Endothelial cell of umbilical vein (primary cell): ENCODE data around the gene WDR55. TPM values are rescaled to one million over a fixed set of nuclear protein-coding genes. Genes with fewer than 3 reads are reported as not detected.

ENCODE experiments used
- BruUV-seq: library from RNA; stranded (reverse); fragments of 400-500 nt; replicated peaks from 2 replicates; lab custom pipeline; 2021; lab: Mats Ljungman, UMichigan
- CTCF ChIA-PET: fragments of 300-600, 350-600 bp; sonication (Branson Sonifier 250); formaldehyde crosslinking; loops from one replicate; lab custom pipeline; 2021; ENCODE audit warnings: antibody characterized with exemption, inconsistent platforms; lab: Charles Lee
- POLR2A ChIA-PET: fragments of 300-600, 350-600 bp; sonication (Branson Sonifier 250); formaldehyde crosslinking; loops from one replicate; lab custom pipeline; 2021; ENCODE audit warnings: antibody characterized with exemption, inconsistent platforms; lab: Charles Lee
- DNase-seq: peaks from one replicate; pipeline ENCODE4 v3.0.0-alpha.2; 2011; ENCODE audit warnings: low read depth, low spot score
- FAIRE-seq: peaks from 2 replicates; lab custom pipeline; 2011; peaks lifted over from hg19 to GRCh38; lab: Jason Lieb, UNC
- H2AFZ ChIP-seq: 2 replicates; pipeline ENCODE4 v1.6.0; 2012; ENCODE audit warnings: low read depth, low read length, control low read depth, inconsistent platforms
- H3K27ac ChIP-seq: 2 replicates; pipeline ENCODE4 v1.5.1; 2011; ENCODE audit warnings: low read depth, mild to moderate bottlenecking, control low read depth, low read length, moderate library complexity; ENCODE audit not compliant: insufficient read depth
- H3K27me3 ChIP-seq, 2 experiments: 2 replicates each; pipeline versions ENCODE4 v1.6.0 to v1.6.1; 2011; ENCODE audit warnings: low read length in 2 of 2, mixed read lengths in 1 of 2; ENCODE audit not compliant: control insufficient read depth in 2 of 2, insufficient read depth in 2 of 2
- H3K36me3 ChIP-seq, 2 experiments: 2 replicates in 1 of 2; 3 replicates in 1 of 2; pipeline ENCODE4 v1.5.1; 2011; ENCODE audit warnings: low read length in 2 of 2, mild to moderate bottlenecking in 1 of 2, moderate library complexity in 1 of 2; ENCODE audit not compliant: control insufficient read depth in 2 of 2, insufficient read depth in 2 of 2; ENCODE audit errors: extremely low read depth in 1 of 2
- H3K4me1 ChIP-seq: 3 replicates; pipeline ENCODE4 v1.5.1; 2011; ENCODE audit warnings: mild to moderate bottlenecking, low read length; ENCODE audit not compliant: control insufficient read depth, insufficient read depth; ENCODE audit errors: extremely low read depth
- H3K4me2 ChIP-seq: 2 replicates; pipeline ENCODE4 v1.6.1; 2011; ENCODE audit warnings: low read length, control low read depth, mixed read lengths; ENCODE audit not compliant: insufficient read depth
- H3K4me3 ChIP-seq, 3 experiments: fragments of 200-600 bp in 1 of 3; sonication (generic), shearing (Covaris generic) in 1 of 3; replicated peaks in 1 of 3; 2 replicates each; pipeline ENCODE4 v1.5.1; 2011 to 2016; ENCODE audit warnings: control low read depth in 3 of 3, low read length in 3 of 3, mild to moderate bottlenecking in 2 of 3, inconsistent platforms in 1 of 3, low read depth in 1 of 3, moderate library complexity in 1 of 3; ENCODE audit not compliant: insufficient read depth in 1 of 3
- H3K79me2 ChIP-seq: 2 replicates; pipeline ENCODE4 v1.6.0; 2012; ENCODE audit warnings: low read length, inconsistent platforms; ENCODE audit not compliant: control insufficient read depth, insufficient read depth
- H3K9ac ChIP-seq: replicated peaks from 2 replicates; pipeline ENCODE3; 2011; ENCODE audit warnings: low read length, control low read depth; ENCODE audit not compliant: insufficient read depth; ENCODE audit errors: extremely low read depth
- H3K9me1 ChIP-seq: replicated peaks from 3 replicates; pipeline ENCODE4 v1.6.0; 2011; ENCODE audit warnings: mild to moderate bottlenecking, low read length; ENCODE audit not compliant: control insufficient read depth, insufficient read depth; ENCODE audit errors: extremely low read depth
- H3K9me3 ChIP-seq: replicated peaks from 2 replicates; pipeline ENCODE4 v1.5.1; 2012; ENCODE audit warnings: low read length, inconsistent platforms; ENCODE audit not compliant: control insufficient read depth, insufficient read depth
- H4K20me1 ChIP-seq: replicated peaks from 2 replicates; pipeline ENCODE3; 2011; ENCODE audit warnings: mild to moderate bottlenecking, low read length; ENCODE audit not compliant: control insufficient read depth, insufficient read depth; ENCODE audit errors: extremely low read depth
- EZH2 ChIP-seq: IDR thresholded peaks from 2 replicates; pipeline ENCODE4 v1.6.1; 2012; ENCODE audit warnings: borderline replicate concordance, low read depth, mild to moderate bottlenecking, moderate library complexity, low read length, inconsistent platforms; ENCODE audit not compliant: severe bottlenecking
- JUN ChIP-seq: IDR thresholded peaks from 2 replicates; pipeline ENCODE4 v1.6.1; 2011; ENCODE audit warnings: borderline replicate concordance, low read depth; ENCODE audit not compliant: insufficient read length, insufficient read depth
- POLR2A ChIP-seq: IDR thresholded peaks from 2 replicates; pipeline ENCODE4 v1.6.1; 2012; ENCODE audit warnings: low read depth, mild to moderate bottlenecking, control low read depth, low read length
- POLR2AphosphoS5 ChIP-seq: IDR thresholded peaks from 2 replicates; pipeline ENCODE4 v1.6.1; 2012; ENCODE audit warnings: low read depth, mild to moderate bottlenecking, control low read depth, low read length, moderate library complexity; ENCODE audit not compliant: insufficient read depth
- dilution Hi-C: fragments of 300-500 bp; cut with MboI; formaldehyde crosslinking; loops from one replicate; pipeline ENCODE4 v1.15.0; 2019; ENCODE audit warnings: low sequenced_read_pairs; ENCODE audit not compliant: extremely low pct_ligation_motif_present
- intact Hi-C: fragments of 100-400 bp; cut with micrococcal nuclease; formaldehyde crosslinking; loops from one replicate; pipeline ENCODE4 v1.10.0; 2022
- polyA plus RNA-seq, 4 experiments: library from polyadenylated mRNA; depleted of rRNA in 3 of 4; stranded (reverse) in 3 of 4; unstranded in 1 of 4; fragments of >200 nt; gene quantifications; 2 replicates each; pipeline versions ENCODE4 v1.2.1 to v1.2.3, GENCODE V29; 2011 to 2012; ENCODE audit warnings: missing spikeins in 1 of 4
- total RNA-seq: library from RNA; stranded (reverse); gene quantifications from 2 replicates; pipeline ENCODE4 v1.2.3, GENCODE V29; 2021
- TF ChIP-seq, protein P1 (sequence below): IDR thresholded peaks from 2 replicates; pipeline ENCODE4 v1.6.1; 2011; ENCODE audit not compliant: insufficient read depth, insufficient read length
- TF ChIP-seq, protein P2 (sequence below), 2 donors: IDR thresholded peaks; 1 replicate in 1 of 2; 2 replicates in 1 of 2; pipeline ENCODE4 v1.5.1; 2011; ENCODE audit warnings: low read length in 2 of 2, mild to moderate bottlenecking in 2 of 2, moderate library complexity in 2 of 2, control low read depth in 1 of 2, inconsistent platforms in 1 of 2, low read depth in 1 of 2; ENCODE audit not compliant: insufficient read depth in 1 of 2; ENCODE audit errors: extremely low read depth in 1 of 2

WDR55 gene
- total and polyA plus RNA-seq, 2 donors (not counting 3 experiments of a cell fraction or from before 2014, with no cell fraction given): 17.5 to 25.3 TPM

DNA sequence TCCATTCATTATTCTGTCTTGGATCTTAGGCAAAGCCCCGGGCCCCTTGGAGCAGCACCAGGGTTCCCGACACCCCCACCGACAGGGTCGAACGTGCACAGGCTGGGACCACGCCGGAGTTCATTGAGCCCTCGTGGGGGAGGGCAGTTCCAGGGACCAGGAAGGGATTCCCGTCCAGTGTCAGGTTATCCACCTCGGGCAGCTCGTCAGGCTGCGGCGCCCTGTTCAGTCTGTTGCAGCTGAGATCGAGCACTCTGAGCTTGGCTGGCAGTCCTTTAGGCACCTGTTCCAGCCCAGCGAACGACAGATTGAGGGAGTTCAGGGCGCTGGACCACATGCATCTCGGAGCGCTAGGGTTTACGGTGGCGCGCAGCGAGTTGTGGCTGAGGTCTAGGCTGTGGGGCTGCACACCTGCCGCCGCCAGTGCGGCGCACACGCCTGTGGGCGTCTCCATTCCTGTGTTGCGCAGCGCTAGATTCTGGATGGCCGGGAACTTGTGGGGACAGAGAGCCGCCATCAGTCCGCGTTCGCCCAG is 32.8 kb upstream of the WDR55 start:
- CTCF ChIA-PET: interaction anchor here (1.2 to 5.4 kb wide), 9 partner anchors 10 to 392 kb away, joined by 3 to 108 read pairs (median 6); partner anchors contain the start of genes EIF4EBP3 and SRA1
- peaks cover 0 to 3% of the 10 kb centered on the region in 2 experiments for H3K27me3 ChIP-seq
- intact Hi-C loops: loop anchor here (10.0 kb wide), 1 partner anchor 387 kb away; no protein-coding TSS in a partner anchor
- peak overlapping the region; percentile 28 to 57 (median 47) for H3K4me3 ChIP-seq
- H3K4me1 ChIP-seq: peaks cover 15% of the 10 kb centered on the region
- H3K27ac ChIP-seq: no peak overlapping the region
- no peaks in the 10 kb centered on the region for H3K9me3 ChIP-seq
- H4K20me1 ChIP-seq: no peaks in the 10 kb centered on the region
- H2AFZ ChIP-seq: peak overlapping the region; percentile 99
- DNase-seq (no peak), FAIRE-seq (peak; percentile 62)
- H3K36me3 ChIP-seq: no peaks in the 10 kb centered on the region
- dilution Hi-C loops: no loop called here
- peak overlapping the region; percentile 88 for H3K4me2 ChIP-seq
- no TSS peak for BruUV-seq
- no peaks in the 10 kb centered on the region for H3K9me1 ChIP-seq
- no peak for TF ChIP-seq EZH2
- TF ChIP-seq, protein P1, sequence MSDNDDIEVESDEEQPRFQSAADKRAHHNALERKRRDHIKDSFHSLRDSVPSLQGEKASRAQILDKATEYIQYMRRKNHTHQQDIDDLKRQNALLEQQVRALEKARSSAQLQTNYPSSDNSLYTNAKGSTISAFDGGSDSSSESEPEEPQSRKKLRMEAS: no peak
- no peak for TF ChIP-seq POLR2A
- TF ChIP-seq POLR2AphosphoS5: no peak
- no peak for TF ChIP-seq JUN
- TF ChIP-seq, protein P2, sequence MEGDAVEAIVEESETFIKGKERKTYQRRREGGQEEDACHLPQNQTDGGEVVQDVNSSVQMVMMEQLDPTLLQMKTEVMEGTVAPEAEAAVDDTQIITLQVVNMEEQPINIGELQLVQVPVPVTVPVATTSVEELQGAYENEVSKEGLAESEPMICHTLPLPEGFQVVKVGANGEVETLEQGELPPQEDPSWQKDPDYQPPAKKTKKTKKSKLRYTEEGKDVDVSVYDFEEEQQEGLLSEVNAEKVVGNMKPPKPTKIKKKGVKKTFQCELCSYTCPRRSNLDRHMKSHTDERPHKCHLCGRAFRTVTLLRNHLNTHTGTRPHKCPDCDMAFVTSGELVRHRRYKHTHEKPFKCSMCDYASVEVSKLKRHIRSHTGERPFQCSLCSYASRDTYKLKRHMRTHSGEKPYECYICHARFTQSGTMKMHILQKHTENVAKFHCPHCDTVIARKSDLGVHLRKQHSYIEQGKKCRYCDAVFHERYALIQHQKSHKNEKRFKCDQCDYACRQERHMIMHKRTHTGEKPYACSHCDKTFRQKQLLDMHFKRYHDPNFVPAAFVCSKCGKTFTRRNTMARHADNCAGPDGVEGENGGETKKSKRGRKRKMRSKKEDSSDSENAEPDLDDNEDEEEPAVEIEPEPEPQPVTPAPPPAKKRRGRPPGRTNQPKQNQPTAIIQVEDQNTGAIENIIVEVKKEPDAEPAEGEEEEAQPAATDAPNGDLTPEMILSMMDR (IDR thresholded peaks at IDR 0.05; ENCODE audit: extremely low read depth in 1 of 2, insufficient read depth in 1 of 2, low read depth in 1 of 2, low read length in 2 of 2): no peak
- H3K79me2 ChIP-seq: no peaks in the 10 kb centered on the region
- H3K9ac ChIP-seq: no peak overlapping the region
- POLR2A ChIA-PET: no interaction called here
